Adrenal gland (tissue), 12 donors: Measurements from ENCODE around the gene CDH6. TPM values are rescaled to one million over a fixed set of nuclear protein-coding genes. Genes with fewer than 3 reads are reported as not detected.

Experiments
- DNase-seq, 7 donors: peaks; one replicate each; pipeline ENCODE4 v3.0.0-alpha.2; 2019 to 2020
- H3K27ac ChIP-seq, 5 donors: fragments of 200-600 bp; sonication (generic) in 4 of 5; 1 replicate in 3 of 5; 2 replicates in 2 of 5; pipeline versions ENCODE4 v1.5.1 to v1.8.0; 2016 to 2020; ENCODE audit warnings: mild to moderate bottlenecking in 1 of 5
- H3K27me3 ChIP-seq: fragments of 200-600 bp; 2 replicates; pipeline ENCODE4 v1.8.0; 2021
- H3K36me3 ChIP-seq, 2 donors: fragments of 200-600 bp; replicated peaks in 1 of 2; 1 replicate in 1 of 2; 2 replicates in 1 of 2; pipeline versions ENCODE4 v1.5.1 to v1.8.0; 2018 to 2022
- H3K4me1 ChIP-seq, 2 donors: fragments of 200-600 bp; replicated peaks in 1 of 2; 1 replicate in 1 of 2; 2 replicates in 1 of 2; pipeline versions ENCODE4 v1.5.1 to v1.8.0; 2018 to 2021
- H3K4me3 ChIP-seq, 4 donors: fragments of 200-600 bp; sonication (generic) in 3 of 4; one replicate each; pipeline ENCODE4 v1.5.1; 2016 to 2018
- H3K9me3 ChIP-seq, 3 donors: fragments of 200-600 bp; sonication (generic) in 1 of 3; replicated peaks in 1 of 3; 1 replicate in 2 of 3; 2 replicates in 1 of 3; pipeline versions ENCODE4 v1.5.1 to v1.8.0; 2016 to 2021
- POLR2A ChIP-seq, 2 donors: fragments of 450-650 bp; IDR thresholded peaks; one replicate each; pipeline ENCODE4 v1.6.1; 2017; ENCODE audit warnings: antibody characterized with exemption in 2 of 2, mild to moderate bottlenecking in 2 of 2, moderate library complexity in 1 of 2
- WGBS, 4 donors: extraction: QIAGEN DNeasy Blood & Tissue Kit in 2 of 4; methylation state at CpG; one replicate each; pipeline versions ENCODE4 v1.1.5 to v1.1.7; 2013 to 2017; 5-methylcytosine and 5-hydroxymethylcytosine counted together
- intact Hi-C, 2 donors: fragments of 100-400 bp; cut with DNase I; formaldehyde crosslinking; loops; one replicate each; pipeline versions ENCODE4 v1.14.1 to v1.15.0; 2022 to 2023
- polyA plus RNA-seq, 3 donors: library from polyadenylated mRNA; stranded (reverse); fragments of 200-250 nt in 2 of 3; fragments of 350-450 nt in 1 of 3; fragmentation: Illumina TruSeq in 1 of 3; extraction: RNeasy Lipid Tissue Mini Kit (QIAGEN cat#74804) in 1 of 3; gene quantifications; one replicate each; pipeline ENCODE4 v1.2.3, GENCODE V29; 2013 to 2014
- total RNA-seq, 9 donors: library from RNA; depleted of rRNA in 4 of 9; stranded (reverse); fragments of >200 nt in 4 of 9; fragments of 120-200 nt in 1 of 9; fragmentation: NEBNext Ultra II Directional in 1 of 9; extraction: Animal tissue kit (Norgen Biotek cat#: 25700) in 1 of 9; gene quantifications; one replicate each; pipeline versions ENCODE4 v1.1.0 to v1.2.4, GENCODE V29; 2013 to 2023
- TF ChIP-seq, protein P1 (sequence below), 6 experiments: fragments of 450-650 bp in 4 of 6; fragments of 200-600 bp in 2 of 6; sonication (generic) in 1 of 6; IDR thresholded peaks; 1 replicate in 5 of 6; 2 replicates in 1 of 6; pipeline versions ENCODE4 v1.5.1 to v1.8.0; 2016 to 2021; ENCODE audit warnings: antibody characterized with exemption in 6 of 6, mild to moderate bottlenecking in 2 of 6, moderate library complexity in 1 of 6
- donor health status: healthy with polysubstance abuse.
- donor health status: Bipolar disorder and iron deficiency.
- donor health status: DM: yes; HTN: yes; CAD: no.
- donor health status: DM: no; HTN: no; CAD: no.
- donor health status: DM: no; HTN: no; CAD: no.
- donor health status: DM: yes; HTN: yes; CAD: no.

CDH6 gene
- total and polyA plus RNA-seq, 12 donors = 0.17 to 2.5 (median 0.50) TPM

DNA sequence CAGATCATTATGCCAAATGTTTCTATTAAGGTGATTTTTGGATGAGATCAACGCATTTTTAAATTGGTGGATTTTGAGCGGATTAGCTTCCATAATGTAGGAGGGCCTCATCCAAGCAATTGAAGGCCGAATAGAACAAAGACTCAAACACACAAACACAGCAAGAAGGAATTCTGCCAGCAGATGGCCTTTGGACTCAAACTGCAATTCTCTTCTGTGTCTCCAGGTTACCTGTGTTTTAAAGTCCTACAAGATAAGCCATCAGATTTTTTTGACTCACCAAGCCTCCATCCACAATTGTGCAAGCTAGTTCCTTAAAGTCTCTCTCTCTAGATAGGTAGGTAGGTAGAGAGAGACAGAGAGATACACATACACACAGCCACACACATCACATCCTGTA is 25.5 kb downstream of the CDH6 start:
- no peak overlapping the region for H3K27ac ChIP-seq
- TF ChIP-seq POLR2A (IDR thresholded peaks at IDR 0.05) = no peak
- TF ChIP-seq, protein P1, sequence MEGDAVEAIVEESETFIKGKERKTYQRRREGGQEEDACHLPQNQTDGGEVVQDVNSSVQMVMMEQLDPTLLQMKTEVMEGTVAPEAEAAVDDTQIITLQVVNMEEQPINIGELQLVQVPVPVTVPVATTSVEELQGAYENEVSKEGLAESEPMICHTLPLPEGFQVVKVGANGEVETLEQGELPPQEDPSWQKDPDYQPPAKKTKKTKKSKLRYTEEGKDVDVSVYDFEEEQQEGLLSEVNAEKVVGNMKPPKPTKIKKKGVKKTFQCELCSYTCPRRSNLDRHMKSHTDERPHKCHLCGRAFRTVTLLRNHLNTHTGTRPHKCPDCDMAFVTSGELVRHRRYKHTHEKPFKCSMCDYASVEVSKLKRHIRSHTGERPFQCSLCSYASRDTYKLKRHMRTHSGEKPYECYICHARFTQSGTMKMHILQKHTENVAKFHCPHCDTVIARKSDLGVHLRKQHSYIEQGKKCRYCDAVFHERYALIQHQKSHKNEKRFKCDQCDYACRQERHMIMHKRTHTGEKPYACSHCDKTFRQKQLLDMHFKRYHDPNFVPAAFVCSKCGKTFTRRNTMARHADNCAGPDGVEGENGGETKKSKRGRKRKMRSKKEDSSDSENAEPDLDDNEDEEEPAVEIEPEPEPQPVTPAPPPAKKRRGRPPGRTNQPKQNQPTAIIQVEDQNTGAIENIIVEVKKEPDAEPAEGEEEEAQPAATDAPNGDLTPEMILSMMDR (IDR thresholded peaks at IDR 0.05) = no peak
- no peaks in the 10 kb centered on the region for H3K4me1 ChIP-seq
- DNase-seq = no peak
- no peaks in the 10 kb centered on the region for H3K9me3 ChIP-seq
- no peaks in the 10 kb centered on the region for H3K36me3 ChIP-seq
- intact Hi-C loops = no loop called here
- WGBS, 4 donors = 80 to 91% (median 84%) methylated on average over 3 of the region's 3 CpGs
- H3K4me3 ChIP-seq = no peak overlapping the region
- no peaks in the 10 kb centered on the region for H3K27me3 ChIP-seq

DNA sequence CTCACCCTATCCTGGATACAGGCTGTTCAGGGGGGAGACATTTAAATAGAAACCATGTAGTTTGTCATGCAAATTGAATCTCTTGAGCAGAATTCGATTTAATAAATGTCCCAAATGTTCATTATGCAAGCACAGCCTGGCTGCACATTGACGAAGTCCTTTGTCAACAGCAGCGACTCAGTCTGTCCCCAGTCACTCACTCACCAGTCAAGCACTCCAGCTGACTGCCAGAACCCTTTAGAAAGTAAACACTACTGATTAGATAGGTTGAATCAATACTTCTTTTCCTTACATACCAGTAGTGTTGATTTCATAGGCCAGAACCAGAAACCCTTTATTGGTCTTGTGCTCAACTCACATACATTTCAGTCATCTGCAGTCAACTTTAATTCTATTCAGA is 27.5 kb downstream of the CDH6 start:
- H3K36me3 ChIP-seq = no peaks in the 10 kb centered on the region
- H3K4me3 ChIP-seq = no peak overlapping the region
- no peak for DNase-seq
- TF ChIP-seq POLR2A (IDR thresholded peaks at IDR 0.05) = no peak
- TF ChIP-seq, protein P1 (IDR thresholded peaks at IDR 0.05) = no peak
- intact Hi-C loops = no loop called here
- no peaks in the 10 kb centered on the region for H3K4me1 ChIP-seq
- 44 to 65% (median 60%) methylated on average over 3 of the region's 3 CpGs for WGBS, 4 donors
- H3K27me3 ChIP-seq = no peaks in the 10 kb centered on the region
- H3K9me3 ChIP-seq = no peaks in the 10 kb centered on the region
- H3K27ac ChIP-seq = no peak overlapping the region

- Histone ChIP-seq H3K4me1 (no peaks in the 10 kb centered on the region), H3K27me3 (no peaks in the 10 kb centered on the region), H3K4me3 (no peak overlapping the region), H3K27ac (no peak overlapping the region), H3K9me3 (no peaks in the 10 kb centered on the region), H3K36me3 (no peaks in the 10 kb centered on the region)
- 77 to 89% (median 85%) methylated on average over 5 of the region's 5 CpGs for WGBS, 4 donors
- TF ChIP-seq, protein P1 (IDR thresholded peaks at IDR 0.05) = no peak
- TF ChIP-seq POLR2A (IDR thresholded peaks at IDR 0.05) = no peak
- DNase-seq = no peak
- intact Hi-C loops = no loop called here
Measured at GRCh38 chr5:31225118-31225517, 31.6 kb downstream of the CDH6 start.

DNA sequence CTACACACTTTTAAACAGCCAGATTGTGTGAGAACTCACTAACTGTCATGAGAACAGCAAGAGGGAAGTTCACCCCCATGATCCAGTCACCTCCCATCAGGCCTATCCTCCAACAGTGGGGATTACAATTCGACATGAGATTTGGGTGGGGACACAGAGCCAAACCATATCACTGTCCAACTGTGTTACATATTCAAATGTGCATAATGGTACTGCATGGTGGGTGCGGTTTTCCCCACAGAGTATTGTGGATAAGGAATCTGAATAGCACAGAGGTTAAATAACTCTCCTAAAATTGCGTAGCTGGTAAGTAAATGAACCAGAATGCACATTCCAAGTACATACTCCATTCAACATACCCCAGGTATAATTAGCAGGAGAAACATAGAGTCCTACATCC is 32.1 kb downstream of the CDH6 start:
- DNase-seq = no peak
- Histone ChIP-seq H3K27me3 (no peaks in the 10 kb centered on the region), H3K4me3 (no peak overlapping the region), H3K27ac (no peak overlapping the region), H3K4me1 (no peaks in the 10 kb centered on the region), H3K36me3 (no peaks in the 10 kb centered on the region), H3K9me3 (no peaks in the 10 kb centered on the region)
- WGBS, 4 donors = 86 to 91% (median 89%) methylated on average over 3 of the region's 3 CpGs
- intact Hi-C loops = no loop called here
- no peak for TF ChIP-seq POLR2A (IDR thresholded peaks at IDR 0.05)
- TF ChIP-seq, protein P1 (IDR thresholded peaks at IDR 0.05) = no peak
